Trophoblast cell (in vitro differentiated cells and primary cell): Measurements from ENCODE around the gene DNAJC21.

Source experiments
- DNase-seq, 2 donors: peaks; one replicate each; pipeline ENCODE4 v3.0.0-alpha.2; 2016
- H2AFZ ChIP-seq: 2 replicates; pipeline ENCODE4 v1.6.1; 2013; ENCODE audit warnings: low read length, moderate library complexity, mild to moderate bottlenecking; ENCODE audit not compliant: insufficient read depth, poor library complexity
- H2AK5ac ChIP-seq: 2 replicates; pipeline ENCODE4 v1.6.1; 2013; ENCODE audit warnings: mild to moderate bottlenecking, low read length
- H2BK120ac ChIP-seq: 2 replicates; pipeline ENCODE4 v1.6.1; 2013; ENCODE audit warnings: low read length, mild to moderate bottlenecking, moderate library complexity; ENCODE audit not compliant: insufficient read depth, poor library complexity
- H2BK12ac ChIP-seq: 2 replicates; pipeline ENCODE4 v1.6.1; 2013; ENCODE audit warnings: mild to moderate bottlenecking, low read length, moderate library complexity
- H2BK5ac ChIP-seq: 2 replicates; pipeline ENCODE4 v1.6.1; 2013; ENCODE audit warnings: low read length, low read depth, moderate library complexity, mild to moderate bottlenecking; ENCODE audit not compliant: poor library complexity
- H3K14ac ChIP-seq: 2 replicates; pipeline ENCODE4 v1.6.1; 2013; ENCODE audit warnings: mild to moderate bottlenecking, low read length
- H3K18ac ChIP-seq: 2 replicates; pipeline ENCODE4 v1.6.1; 2013; ENCODE audit warnings: mild to moderate bottlenecking, low read length
- H3K23ac ChIP-seq: 2 replicates; pipeline ENCODE4 v1.6.1; 2013; ENCODE audit warnings: low read length
- H3K27ac ChIP-seq: 2 replicates; pipeline ENCODE4 v1.5.1; 2013; ENCODE audit warnings: low read depth, mild to moderate bottlenecking, inconsistent platforms, low read length, moderate library complexity
- H3K27me3 ChIP-seq: 2 replicates; pipeline ENCODE4 v1.6.1; 2013; ENCODE audit warnings: inconsistent platforms, mild to moderate bottlenecking, low read length, moderate library complexity; ENCODE audit not compliant: insufficient read depth
- H3K36me3 ChIP-seq, 2 experiments: 1 replicate in 1 of 2; 2 replicates in 1 of 2; pipeline ENCODE4 v1.6.1; 2013; ENCODE audit warnings: low read length in 2 of 2, mild to moderate bottlenecking in 2 of 2, moderate library complexity in 1 of 2; ENCODE audit not compliant: insufficient read depth in 2 of 2, control insufficient read depth in 1 of 2
- H3K4ac ChIP-seq: 2 replicates; pipeline ENCODE4 v1.6.1; 2013; ENCODE audit warnings: low read depth, mild to moderate bottlenecking, low read length, moderate library complexity
- H3K4me1 ChIP-seq, 2 experiments: 1 replicate in 1 of 2; 2 replicates in 1 of 2; pipeline ENCODE4 v1.6.1; 2013; ENCODE audit warnings: low read length in 2 of 2, mild to moderate bottlenecking in 2 of 2, moderate library complexity in 1 of 2; ENCODE audit not compliant: insufficient read depth in 2 of 2, control insufficient read depth in 1 of 2
- H3K4me2 ChIP-seq: 2 replicates; pipeline ENCODE4 v1.6.1; 2013; ENCODE audit warnings: inconsistent platforms, mild to moderate bottlenecking, low read length, moderate library complexity
- H3K4me3 ChIP-seq: 2 replicates; pipeline ENCODE4 v1.5.1; 2013; ENCODE audit warnings: mild to moderate bottlenecking, low read depth, low read length, inconsistent platforms
- H3K79me1 ChIP-seq: one replicate; pipeline ENCODE4 v1.6.1; 2013; ENCODE audit warnings: low read length
- H3K79me2 ChIP-seq: 2 replicates; pipeline ENCODE4 v1.6.1; 2013; ENCODE audit warnings: low read length, mild to moderate bottlenecking; ENCODE audit not compliant: control insufficient read depth, insufficient read depth, poor library complexity
- H3K9ac ChIP-seq: 2 replicates; pipeline ENCODE4 v1.6.1; 2013; ENCODE audit warnings: mild to moderate bottlenecking, low read length
- H3K9me3 ChIP-seq: 2 replicates; pipeline ENCODE4 v1.6.1; 2013; ENCODE audit warnings: low read depth, mild to moderate bottlenecking, control low read depth, inconsistent platforms, low read length; ENCODE audit not compliant: insufficient read depth
- H4K12ac ChIP-seq: 2 replicates; pipeline ENCODE4 v1.6.1; 2013; ENCODE audit warnings: low read depth, mild to moderate bottlenecking, low read length, moderate library complexity
- H4K8ac ChIP-seq: 2 replicates; pipeline ENCODE4 v1.6.1; 2013; ENCODE audit warnings: low read depth, mild to moderate bottlenecking, low read length, moderate library complexity
- H4K91ac ChIP-seq: one replicate; pipeline ENCODE4 v1.6.1; 2013; ENCODE audit warnings: low read depth, mild to moderate bottlenecking, low read length, moderate library complexity
- WGBS: extraction: QIAGEN DNeasy Blood & Tissue Kit; methylation state at CpG from one replicate; pipeline ENCODE4 v1.1.7; 2013; ENCODE audit warnings: missing lambda C conversion rate; ENCODE audit not compliant: insufficient read length, insufficient coverage; ENCODE audit errors: extremely low coverage; 5-methylcytosine and 5-hydroxymethylcytosine counted together

DNAJC21 gene

DNA sequence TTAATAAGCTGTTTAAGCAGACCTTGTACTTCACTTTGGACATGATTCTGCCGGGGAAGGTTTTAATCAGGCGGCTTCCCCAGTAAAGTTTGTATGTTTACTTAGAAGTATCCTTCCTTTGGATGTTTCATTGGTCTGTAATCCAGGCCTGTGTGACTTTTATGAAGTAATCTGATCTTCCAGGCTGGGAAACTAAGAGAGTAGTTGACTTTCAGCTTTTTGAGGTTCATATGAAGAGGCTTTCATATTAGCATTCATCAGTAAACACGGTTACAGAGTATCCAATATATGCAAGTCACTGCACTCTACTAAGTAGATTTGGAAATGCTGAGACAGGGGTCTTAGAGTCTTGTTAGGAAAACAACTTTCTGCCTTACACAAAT, 1.1 kb downstream of the DNAJC21 start:
- H3K14ac ChIP-seq = no peak overlapping the region
- H3K9me3 ChIP-seq = no peaks in the 10 kb centered on the region
- DNase-seq = no peak

DNA sequence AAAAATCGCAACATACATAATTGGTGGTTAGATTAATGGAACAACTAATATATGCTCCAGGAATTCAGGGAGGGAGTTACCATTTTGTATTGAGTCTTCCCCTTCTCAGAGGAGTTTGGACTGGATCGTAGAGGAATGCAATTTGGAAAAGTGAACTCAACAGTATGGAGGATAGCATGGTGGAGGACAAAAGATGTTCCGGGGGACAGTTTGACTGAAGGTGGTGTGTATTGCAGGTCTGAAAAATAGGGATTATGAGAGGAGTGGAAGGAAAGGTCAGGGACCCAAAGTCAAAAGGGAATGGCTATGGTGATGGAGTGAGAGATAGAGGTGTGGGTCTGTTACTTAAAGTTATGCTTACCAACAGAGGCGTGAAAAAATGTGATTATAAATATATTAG, 1.5 kb downstream of the DNAJC21 start:
- no peak overlapping the region for H3K9ac ChIP-seq
- H3K4me2 ChIP-seq = peak overlapping the region; percentile 80
- H2AK5ac ChIP-seq = no peak overlapping the region
- peaks cover 5% of the 10 kb centered on the region for H3K79me1 ChIP-seq
- H2BK120ac ChIP-seq = no peak overlapping the region
- H3K14ac ChIP-seq = no peak overlapping the region
- H3K4me1 ChIP-seq = peaks cover 3 to 5% of the 10 kb centered on the region in 2 experiments
- no peaks in the 10 kb centered on the region for H3K9me3 ChIP-seq
- no peak overlapping the region for H4K8ac ChIP-seq
- H3K23ac ChIP-seq = no peak overlapping the region
- peaks cover 3 to 12% of the 10 kb centered on the region in 2 experiments for H3K36me3 ChIP-seq
- no peak for DNase-seq
- no peak overlapping the region for H3K18ac ChIP-seq
- H3K27me3 ChIP-seq = no peaks in the 10 kb centered on the region
- H2BK5ac ChIP-seq = no peak overlapping the region
- peaks cover 10% of the 10 kb centered on the region for H3K79me2 ChIP-seq
- no peak overlapping the region for H4K12ac ChIP-seq
- no peak overlapping the region for H3K4me3 ChIP-seq
- no peak overlapping the region for H3K27ac ChIP-seq
- H3K4ac ChIP-seq = peak overlapping the region; percentile 71
- H2AFZ ChIP-seq = no peak overlapping the region
- H2BK12ac ChIP-seq = no peak overlapping the region
- no CpG with 5 or more reads among the region's 4 CpGs for WGBS
- no peak overlapping the region for H4K91ac ChIP-seq

More for the DNA sequence above, 1.1 kb downstream of the DNAJC21 start:
- H3K79me2 ChIP-seq = peaks cover 10% of the 10 kb centered on the region
- H3K4ac ChIP-seq = no peak overlapping the region
- H2BK5ac ChIP-seq = no peak overlapping the region
- H3K36me3 ChIP-seq = peaks cover 3 to 14% of the 10 kb centered on the region in 2 experiments
- WGBS = no CpG with 5 or more reads among the region's 3 CpGs
- H3K18ac ChIP-seq = no peak overlapping the region
- H4K91ac ChIP-seq = no peak overlapping the region
- H4K12ac ChIP-seq = no peak overlapping the region
- H2BK12ac ChIP-seq = no peak overlapping the region
- no peak overlapping the region for H3K23ac ChIP-seq
- H3K79me1 ChIP-seq = peaks cover 5% of the 10 kb centered on the region
- H3K4me2 ChIP-seq = peak overlapping the region; percentile 80
- no peak overlapping the region for H2AK5ac ChIP-seq
- no peak overlapping the region for H2AFZ ChIP-seq
- peak overlapping the region; percentile 99 for H3K27ac ChIP-seq
- H3K4me1 ChIP-seq = peaks cover 3 to 5% of the 10 kb centered on the region in 2 experiments
- H4K8ac ChIP-seq = no peak overlapping the region
- H3K27me3 ChIP-seq = no peaks in the 10 kb centered on the region
- no peak overlapping the region for H2BK120ac ChIP-seq
- H3K9ac ChIP-seq = peak overlapping the region; percentile 25
- peak overlapping the region; percentile 84 for H3K4me3 ChIP-seq

DNA sequence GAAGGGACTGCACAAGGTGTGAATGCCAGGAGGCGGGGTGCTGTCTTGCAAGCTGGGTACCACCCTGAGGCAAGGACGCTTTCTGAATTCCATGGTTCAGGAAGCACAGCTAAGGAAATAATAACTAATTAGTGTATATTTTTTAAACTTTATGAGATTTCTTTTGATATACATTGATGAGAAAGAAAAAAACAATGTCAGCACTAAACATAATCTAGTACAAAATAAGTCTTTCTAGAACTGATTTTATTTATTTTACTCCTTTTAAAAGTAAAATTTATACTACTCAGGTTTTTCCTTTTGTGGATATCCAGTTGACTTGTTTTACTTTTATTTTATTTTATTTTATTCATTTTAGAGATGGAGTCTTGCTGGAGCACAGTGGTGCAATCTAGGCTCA, 3.6 kb downstream of the DNAJC21 start:
- no peaks in the 10 kb centered on the region for H3K27me3 ChIP-seq
- no peak overlapping the region for H3K18ac ChIP-seq
- no CpG with 5 or more reads among the region's 2 CpGs for WGBS
- no peak overlapping the region for H3K9ac ChIP-seq
- no peak overlapping the region for H2BK5ac ChIP-seq
- H3K9me3 ChIP-seq = no peaks in the 10 kb centered on the region
- no peak overlapping the region for H2AK5ac ChIP-seq
- H3K36me3 ChIP-seq = peaks cover 14 to 21% of the 10 kb centered on the region in 2 experiments
- H3K27ac ChIP-seq = no peak overlapping the region
- peaks cover 10% of the 10 kb centered on the region for H3K79me2 ChIP-seq
- no peak overlapping the region for H4K12ac ChIP-seq
- no peak overlapping the region for H4K8ac ChIP-seq
- peaks cover 5% of the 10 kb centered on the region for H3K79me1 ChIP-seq
- H3K23ac ChIP-seq = no peak overlapping the region
- no peak overlapping the region for H2BK120ac ChIP-seq
- no peak overlapping the region for H3K14ac ChIP-seq
- H4K91ac ChIP-seq = no peak overlapping the region
- H2BK12ac ChIP-seq = no peak overlapping the region
- DNase-seq = no peak
- H3K4me3 ChIP-seq = no peak overlapping the region
- H3K4ac ChIP-seq = no peak overlapping the region
- H3K4me1 ChIP-seq = peaks cover 3 to 5% of the 10 kb centered on the region in 2 experiments
- no peak overlapping the region for H2AFZ ChIP-seq
- no peak overlapping the region for H3K4me2 ChIP-seq

DNA sequence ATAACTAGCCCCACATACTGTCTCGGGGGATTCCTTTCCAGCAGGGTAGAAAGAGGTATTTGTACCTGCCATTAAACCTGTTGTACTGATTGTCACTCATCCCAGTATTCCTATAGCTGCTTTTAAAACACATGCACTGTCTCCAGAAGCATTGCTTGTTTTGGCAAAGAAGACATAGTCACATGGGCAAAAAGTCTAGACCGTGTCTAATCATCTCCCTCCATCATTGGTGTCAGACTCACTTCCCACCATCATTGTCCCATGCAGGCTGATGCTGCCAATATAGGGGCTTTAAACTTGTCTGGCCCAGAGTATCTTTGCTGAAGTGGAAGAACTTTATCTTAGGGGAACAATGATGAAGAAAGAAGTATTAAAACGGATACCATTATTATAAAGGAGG, 12.6 kb downstream of the DNAJC21 start:
- H3K18ac ChIP-seq = no peak overlapping the region
- no peak overlapping the region for H3K9ac ChIP-seq
- H4K8ac ChIP-seq = no peak overlapping the region
- no CpG with 5 or more reads among the region's 3 CpGs for WGBS
- no peak overlapping the region for H4K91ac ChIP-seq
- H3K4ac ChIP-seq = no peak overlapping the region
- peaks cover 18 to 37% of the 10 kb centered on the region in 2 experiments for H3K36me3 ChIP-seq
- no peaks in the 10 kb centered on the region for H3K79me1 ChIP-seq
- H2BK5ac ChIP-seq = no peak overlapping the region
- H3K14ac ChIP-seq = no peak overlapping the region
- no peaks in the 10 kb centered on the region for H3K79me2 ChIP-seq
- no peak overlapping the region for H4K12ac ChIP-seq
- H3K4me2 ChIP-seq = no peak overlapping the region
- H2BK120ac ChIP-seq = no peak overlapping the region
- H2AK5ac ChIP-seq = no peak overlapping the region
- H3K23ac ChIP-seq = no peak overlapping the region
- no peak overlapping the region for H2BK12ac ChIP-seq
- no peaks in the 10 kb centered on the region for H3K9me3 ChIP-seq
- H2AFZ ChIP-seq = no peak overlapping the region
- no peak for DNase-seq
- H3K4me3 ChIP-seq = no peak overlapping the region
- H3K27ac ChIP-seq = no peak overlapping the region
- H3K4me1 ChIP-seq = no peaks in the 10 kb centered on the region
- no peaks in the 10 kb centered on the region for H3K27me3 ChIP-seq
